SH-SY5Y (cell line): ENCODE results near the gene NECTIN1.

Source experiments
- GATA2 ChIP-seq: IDR thresholded peaks from 2 replicates; pipeline ENCODE4 v1.6.1; 2011; ENCODE audit warnings: mild to moderate bottlenecking, low read depth, low read length
- GATA3 ChIP-seq: IDR thresholded peaks from 2 replicates; pipeline ENCODE4 v1.6.1; 2011; ENCODE audit warnings: low read depth, mild to moderate bottlenecking, low read length, moderate library complexity

GRCh38 chr11:119643212-119643875 lies 85.7 kb downstream of the NECTIN1 start:
- TF ChIP-seq GATA3 (no peak), GATA2 (peak; percentile 75)
